WTC11 (cell line): ENCODE measurements around the gene ADGRF4. TPM values are rescaled to one million over a fixed set of nuclear protein-coding genes. Genes with fewer than 3 reads are reported as not detected.

Source experiments
- ATAC-seq: fragments of 200-7000 bp; cut with Tn5 transposase; 2 replicates; pipeline ENCODE4 v1.10.0; 2021; ENCODE audit warnings: mild to moderate bottlenecking, moderate library complexity
- CTCF ChIA-PET: fragments of 300-600 bp; sonication (Branson Sonifier 250); formaldehyde crosslinking; loops from one replicate; lab custom pipeline; 2021; ENCODE audit warnings: antibody characterized with exemption; lab: Charles Lee
- POLR2A ChIA-PET: fragments of 350-600 bp; sonication (Branson Sonifier 250); formaldehyde crosslinking; loops from one replicate; lab custom pipeline; 2021; ENCODE audit warnings: antibody characterized with exemption; lab: Charles Lee
- DNase-seq: peaks from one replicate; pipeline ENCODE4 v3.0.0; 2021; ENCODE audit warnings: low spot score
- H3K27ac Mint-ChIP-seq: 2 replicates; pipeline ENCODE4 v1.8.0; 2021; ENCODE audit warnings: mixed read lengths
- H3K27me3 Mint-ChIP-seq: 2 replicates; pipeline ENCODE4 v1.8.0; 2021; ENCODE audit warnings: low read depth, mild to moderate bottlenecking, moderate library complexity, mixed read lengths
- H3K36me3 Mint-ChIP-seq: 2 replicates; pipeline ENCODE4 v1.8.0; 2021; ENCODE audit warnings: mixed read lengths
- H3K4me1 Mint-ChIP-seq: 2 replicates; pipeline ENCODE4 v1.8.0; 2022; ENCODE audit warnings: mixed read lengths
- H3K4me3 Mint-ChIP-seq: 2 replicates; pipeline ENCODE4 v1.8.0; 2021; ENCODE audit warnings: mild to moderate bottlenecking, moderate library complexity, mixed read lengths
- H3K9me3 Mint-ChIP-seq: 2 replicates; pipeline ENCODE4 v1.8.0; 2021; ENCODE audit warnings: mixed read lengths
- CREB1 ChIP-seq: sonication (generic); formaldehyde crosslinking; IDR thresholded peaks from 2 replicates; pipeline ENCODE4 v1.8.0; 2023; ENCODE audit warnings: mild to moderate bottlenecking, missing genetic modification reagents
- EMX1 ChIP-seq: fragments of 250-450 bp; sonication (Bioruptor Pico); IDR thresholded peaks from 2 replicates; pipeline ENCODE4 v1.8.0; 2021; ENCODE audit warnings: mild to moderate bottlenecking
- GRHL2 ChIP-seq: fragments of 250-450 bp; sonication (Bioruptor Pico); IDR thresholded peaks from 2 replicates; pipeline ENCODE4 v1.8.0; 2022; ENCODE audit warnings: mild to moderate bottlenecking, moderate library complexity; ENCODE audit not compliant: insufficient replicate concordance, severe bottlenecking
- GTF2I ChIP-seq: fragments of 250-450 bp; sonication (Bioruptor Pico); conservative IDR thresholded peaks from 2 replicates; pipeline ENCODE4 v1.4.0; 2021; ENCODE audit warnings: mild to moderate bottlenecking
- HMGA2 ChIP-seq: fragments of 250-450 bp; sonication (Bioruptor Pico); IDR thresholded peaks from 2 replicates; pipeline ENCODE4 v1.4.0; 2021; ENCODE audit warnings: mild to moderate bottlenecking, moderate library complexity
- HMGXB4 ChIP-seq: sonication (generic); formaldehyde crosslinking; IDR thresholded peaks from 2 replicates; pipeline ENCODE4 v1.8.1; 2023; ENCODE audit warnings: mild to moderate bottlenecking, moderate library complexity, missing genetic modification reagents
- MXD4 ChIP-seq: fragments of 250-450 bp; sonication (Bioruptor Pico); IDR thresholded peaks from 2 replicates; pipeline ENCODE4 v1.8.0; 2021; ENCODE audit warnings: mild to moderate bottlenecking, moderate library complexity, borderline replicate concordance
- NR3C1 ChIP-seq: sonication (generic); formaldehyde crosslinking; conservative IDR thresholded peaks from 2 replicates; pipeline ENCODE4 v1.8.1; 2023; ENCODE audit warnings: low read depth, mild to moderate bottlenecking, missing genetic modification reagents
- SMAD4 ChIP-seq: sonication (generic); formaldehyde crosslinking; IDR thresholded peaks from 2 replicates; pipeline ENCODE4 v1.8.0; 2022; ENCODE audit warnings: mild to moderate bottlenecking, missing genetic modification reagents
- ZBTB43 ChIP-seq: sonication (generic); formaldehyde crosslinking; IDR thresholded peaks from 2 replicates; pipeline ENCODE4 v1.8.1; 2023; ENCODE audit warnings: mild to moderate bottlenecking, missing genetic modification reagents
- ZNF219 ChIP-seq: sonication (generic); formaldehyde crosslinking; IDR thresholded peaks from 2 replicates; pipeline ENCODE4 v1.8.0; 2023; ENCODE audit warnings: missing genetic modification reagents, mild to moderate bottlenecking, borderline replicate concordance
- ZNF512 ChIP-seq: sonication (generic); formaldehyde crosslinking; IDR thresholded peaks from 2 replicates; pipeline ENCODE4 v1.8.1; 2022; ENCODE audit warnings: missing genetic modification reagents, borderline replicate concordance
- total RNA-seq: library from RNA; stranded (reverse); gene quantifications from 3 replicates; pipeline ENCODE4 v1.2.3, GENCODE V29; 2021
- TF ChIP-seq, protein P1 (sequence below): fragments of 250-450 bp; sonication (Bioruptor Pico); IDR thresholded peaks from 2 replicates; pipeline ENCODE4 v2.1.2; 2022; ENCODE audit warnings: mild to moderate bottlenecking, moderate library complexity
- TF ChIP-seq, protein P2 (sequence below): fragments of 250-450 bp; sonication (Bioruptor Pico); IDR thresholded peaks from 2 replicates; pipeline ENCODE4 v1.9.0; 2021; ENCODE audit warnings: mild to moderate bottlenecking
- TF ChIP-seq, protein P3 (sequence below): sonication (generic); formaldehyde crosslinking; IDR thresholded peaks from 2 replicates; pipeline ENCODE4 v1.8.0; 2023; ENCODE audit warnings: missing genetic modification reagents, mild to moderate bottlenecking, borderline replicate concordance
- TF ChIP-seq, protein P4 (sequence below): fragments of 200-600 bp; IDR thresholded peaks from 2 replicates; pipeline ENCODE4 v1.8.0; 2022; ENCODE audit warnings: antibody characterized with exemption

Gene ADGRF4
- total RNA-seq, 1 experiment from 2014 or later = not detected

- TF ChIP-seq HMGXB4 (CRISPR knock-in tag) = no peak
- TF ChIP-seq HMGA2 (CRISPR knock-in tag) = no peak
- TF ChIP-seq, protein P1, sequence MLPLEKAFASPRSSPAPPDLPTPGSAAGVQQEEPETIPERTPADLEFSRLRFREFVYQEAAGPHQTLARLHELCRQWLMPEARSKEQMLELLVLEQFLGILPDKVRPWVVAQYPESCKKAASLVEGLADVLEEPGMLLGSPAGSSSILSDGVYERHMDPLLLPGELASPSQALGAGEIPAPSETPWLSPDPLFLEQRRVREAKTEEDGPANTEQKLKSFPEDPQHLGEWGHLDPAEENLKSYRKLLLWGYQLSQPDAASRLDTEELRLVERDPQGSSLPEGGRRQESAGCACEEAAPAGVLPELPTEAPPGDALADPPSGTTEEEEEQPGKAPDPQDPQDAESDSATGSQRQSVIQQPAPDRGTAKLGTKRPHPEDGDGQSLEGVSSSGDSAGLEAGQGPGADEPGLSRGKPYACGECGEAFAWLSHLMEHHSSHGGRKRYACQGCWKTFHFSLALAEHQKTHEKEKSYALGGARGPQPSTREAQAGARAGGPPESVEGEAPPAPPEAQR (CRISPR knock-in tag) = no peak
- TF ChIP-seq ZBTB43 (CRISPR knock-in tag) = no peak
- TF ChIP-seq GTF2I = no peak
- TF ChIP-seq SMAD4 (CRISPR knock-in tag) = no peak
- TF ChIP-seq ZNF219 = no peak
These were observed 7.6 kb upstream of the ADGRF4 start (continued) for GRCh38 chr6:47690791-47691190.

DNA sequence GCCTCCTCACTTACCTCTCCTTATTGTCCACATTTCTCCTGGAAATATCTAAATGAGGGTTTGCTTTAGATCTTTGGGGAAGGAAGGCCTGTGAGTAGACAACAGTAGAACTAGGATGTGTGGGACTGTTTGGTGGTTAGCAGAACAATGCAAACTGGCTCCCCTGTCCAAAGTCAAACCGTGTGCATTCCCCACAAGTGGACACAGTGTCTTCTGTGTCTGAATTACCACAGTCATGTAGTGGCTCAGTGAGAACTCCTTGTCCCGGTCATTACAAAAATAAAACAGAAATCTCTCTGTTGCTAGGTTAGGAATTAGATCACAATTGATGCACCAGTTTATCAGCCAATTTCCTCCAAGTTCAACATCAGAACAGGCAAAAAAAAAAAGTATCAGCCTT, 455 bp upstream of the ADGRF4 start:
- Mint-ChIP-seq H3K9me3 (no peaks in the 10 kb centered on the region), H3K4me1 (peaks cover 21% of the 10 kb centered on the region), H3K36me3 (no peaks in the 10 kb centered on the region), H3K27ac (no peak overlapping the region), H3K27me3 (no peaks in the 10 kb centered on the region; the same call in 1 of the 2 replicates), H3K4me3 (no peak overlapping the region)
- DNase-seq = no peak
- ChIA-PET POLR2A (no interaction called here), CTCF (no interaction called here)
- no peak for ATAC-seq
- TF ChIP-seq CREB1 (CRISPR knock-in tag) = no peak

- H3K9me3 Mint-ChIP-seq = no peaks in the 10 kb centered on the region
- H3K27ac Mint-ChIP-seq = no peak overlapping the region
- no peak for ATAC-seq
- ChIA-PET POLR2A (no interaction called here), CTCF (no interaction called here)
- H3K36me3 Mint-ChIP-seq = no peaks in the 10 kb centered on the region
- no peak overlapping the region for H3K4me3 Mint-ChIP-seq
- H3K4me1 Mint-ChIP-seq = peaks cover 21% of the 10 kb centered on the region
- H3K27me3 Mint-ChIP-seq = no peaks in the 10 kb centered on the region
- TF ChIP-seq, protein P2, sequence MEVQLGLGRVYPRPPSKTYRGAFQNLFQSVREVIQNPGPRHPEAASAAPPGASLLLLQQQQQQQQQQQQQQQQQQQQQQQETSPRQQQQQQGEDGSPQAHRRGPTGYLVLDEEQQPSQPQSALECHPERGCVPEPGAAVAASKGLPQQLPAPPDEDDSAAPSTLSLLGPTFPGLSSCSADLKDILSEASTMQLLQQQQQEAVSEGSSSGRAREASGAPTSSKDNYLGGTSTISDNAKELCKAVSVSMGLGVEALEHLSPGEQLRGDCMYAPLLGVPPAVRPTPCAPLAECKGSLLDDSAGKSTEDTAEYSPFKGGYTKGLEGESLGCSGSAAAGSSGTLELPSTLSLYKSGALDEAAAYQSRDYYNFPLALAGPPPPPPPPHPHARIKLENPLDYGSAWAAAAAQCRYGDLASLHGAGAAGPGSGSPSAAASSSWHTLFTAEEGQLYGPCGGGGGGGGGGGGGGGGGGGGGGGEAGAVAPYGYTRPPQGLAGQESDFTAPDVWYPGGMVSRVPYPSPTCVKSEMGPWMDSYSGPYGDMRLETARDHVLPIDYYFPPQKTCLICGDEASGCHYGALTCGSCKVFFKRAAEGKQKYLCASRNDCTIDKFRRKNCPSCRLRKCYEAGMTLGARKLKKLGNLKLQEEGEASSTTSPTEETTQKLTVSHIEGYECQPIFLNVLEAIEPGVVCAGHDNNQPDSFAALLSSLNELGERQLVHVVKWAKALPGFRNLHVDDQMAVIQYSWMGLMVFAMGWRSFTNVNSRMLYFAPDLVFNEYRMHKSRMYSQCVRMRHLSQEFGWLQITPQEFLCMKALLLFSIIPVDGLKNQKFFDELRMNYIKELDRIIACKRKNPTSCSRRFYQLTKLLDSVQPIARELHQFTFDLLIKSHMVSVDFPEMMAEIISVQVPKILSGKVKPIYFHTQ = no peak
- TF ChIP-seq GRHL2 (CRISPR knock-in tag) (no peak), NR3C1 (CRISPR knock-in tag) (no peak), EMX1 (no peak), ZNF512 (CRISPR knock-in tag) (no peak), SMAD4 (CRISPR knock-in tag) (no peak), MXD4 (CRISPR knock-in tag) (no peak)
- TF ChIP-seq, protein P3, sequence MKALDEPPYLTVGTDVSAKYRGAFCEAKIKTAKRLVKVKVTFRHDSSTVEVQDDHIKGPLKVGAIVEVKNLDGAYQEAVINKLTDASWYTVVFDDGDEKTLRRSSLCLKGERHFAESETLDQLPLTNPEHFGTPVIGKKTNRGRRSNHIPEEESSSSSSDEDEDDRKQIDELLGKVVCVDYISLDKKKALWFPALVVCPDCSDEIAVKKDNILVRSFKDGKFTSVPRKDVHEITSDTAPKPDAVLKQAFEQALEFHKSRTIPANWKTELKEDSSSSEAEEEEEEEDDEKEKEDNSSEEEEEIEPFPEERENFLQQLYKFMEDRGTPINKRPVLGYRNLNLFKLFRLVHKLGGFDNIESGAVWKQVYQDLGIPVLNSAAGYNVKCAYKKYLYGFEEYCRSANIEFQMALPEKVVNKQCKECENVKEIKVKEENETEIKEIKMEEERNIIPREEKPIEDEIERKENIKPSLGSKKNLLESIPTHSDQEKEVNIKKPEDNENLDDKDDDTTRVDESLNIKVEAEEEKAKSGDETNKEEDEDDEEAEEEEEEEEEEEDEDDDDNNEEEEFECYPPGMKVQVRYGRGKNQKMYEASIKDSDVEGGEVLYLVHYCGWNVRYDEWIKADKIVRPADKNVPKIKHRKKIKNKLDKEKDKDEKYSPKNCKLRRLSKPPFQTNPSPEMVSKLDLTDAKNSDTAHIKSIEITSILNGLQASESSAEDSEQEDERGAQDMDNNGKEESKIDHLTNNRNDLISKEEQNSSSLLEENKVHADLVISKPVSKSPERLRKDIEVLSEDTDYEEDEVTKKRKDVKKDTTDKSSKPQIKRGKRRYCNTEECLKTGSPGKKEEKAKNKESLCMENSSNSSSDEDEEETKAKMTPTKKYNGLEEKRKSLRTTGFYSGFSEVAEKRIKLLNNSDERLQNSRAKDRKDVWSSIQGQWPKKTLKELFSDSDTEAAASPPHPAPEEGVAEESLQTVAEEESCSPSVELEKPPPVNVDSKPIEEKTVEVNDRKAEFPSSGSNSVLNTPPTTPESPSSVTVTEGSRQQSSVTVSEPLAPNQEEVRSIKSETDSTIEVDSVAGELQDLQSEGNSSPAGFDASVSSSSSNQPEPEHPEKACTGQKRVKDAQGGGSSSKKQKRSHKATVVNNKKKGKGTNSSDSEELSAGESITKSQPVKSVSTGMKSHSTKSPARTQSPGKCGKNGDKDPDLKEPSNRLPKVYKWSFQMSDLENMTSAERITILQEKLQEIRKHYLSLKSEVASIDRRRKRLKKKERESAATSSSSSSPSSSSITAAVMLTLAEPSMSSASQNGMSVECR = no peak
- TF ChIP-seq, protein P4, sequence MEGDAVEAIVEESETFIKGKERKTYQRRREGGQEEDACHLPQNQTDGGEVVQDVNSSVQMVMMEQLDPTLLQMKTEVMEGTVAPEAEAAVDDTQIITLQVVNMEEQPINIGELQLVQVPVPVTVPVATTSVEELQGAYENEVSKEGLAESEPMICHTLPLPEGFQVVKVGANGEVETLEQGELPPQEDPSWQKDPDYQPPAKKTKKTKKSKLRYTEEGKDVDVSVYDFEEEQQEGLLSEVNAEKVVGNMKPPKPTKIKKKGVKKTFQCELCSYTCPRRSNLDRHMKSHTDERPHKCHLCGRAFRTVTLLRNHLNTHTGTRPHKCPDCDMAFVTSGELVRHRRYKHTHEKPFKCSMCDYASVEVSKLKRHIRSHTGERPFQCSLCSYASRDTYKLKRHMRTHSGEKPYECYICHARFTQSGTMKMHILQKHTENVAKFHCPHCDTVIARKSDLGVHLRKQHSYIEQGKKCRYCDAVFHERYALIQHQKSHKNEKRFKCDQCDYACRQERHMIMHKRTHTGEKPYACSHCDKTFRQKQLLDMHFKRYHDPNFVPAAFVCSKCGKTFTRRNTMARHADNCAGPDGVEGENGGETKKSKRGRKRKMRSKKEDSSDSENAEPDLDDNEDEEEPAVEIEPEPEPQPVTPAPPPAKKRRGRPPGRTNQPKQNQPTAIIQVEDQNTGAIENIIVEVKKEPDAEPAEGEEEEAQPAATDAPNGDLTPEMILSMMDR = no peak
- TF ChIP-seq, all 79 proteins: peak for 0
- no peak for DNase-seq
These were observed 1.7 kb downstream of the ADGRF4 start for GRCh38 chr6:47700053-47700452.
